CD4-positive, alpha-beta T cell treated with Interleukin-1 beta for 1 hour (primary cell): ENCODE measurements around the gene COL27A1.

ENCODE experiments used
- DNase-seq, 2 donors: peaks; one replicate each; pipeline ENCODE4 v3.0.0-alpha.2; 2020 to 2022

Gene COL27A1

DNA sequence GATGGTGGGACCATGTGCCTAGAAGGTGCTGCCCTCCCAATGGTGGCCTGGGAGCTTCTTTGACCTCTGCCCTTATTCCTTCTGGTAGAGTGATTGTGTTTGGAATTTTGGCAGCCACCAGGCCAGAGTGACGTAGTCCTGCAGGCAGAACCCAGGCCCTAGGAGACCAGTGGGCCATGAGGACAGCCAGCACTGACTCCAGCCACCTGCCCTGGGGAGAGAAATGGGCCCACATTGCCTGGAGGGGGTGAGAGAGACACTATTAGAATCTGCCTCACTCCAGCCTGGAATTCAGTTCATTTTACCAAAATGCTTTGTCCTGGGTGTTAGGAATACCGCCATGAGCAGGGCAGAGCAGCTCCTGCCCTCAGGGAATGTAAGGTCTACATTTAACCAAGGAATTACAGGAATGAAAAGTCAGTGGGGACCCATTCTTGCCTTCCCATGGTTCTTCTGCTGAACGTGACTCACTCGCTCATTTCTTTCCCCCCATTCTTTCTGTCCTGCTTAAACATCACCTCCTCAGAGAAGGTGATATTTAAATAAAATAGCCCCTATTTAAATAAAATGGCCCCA is 5.5 kb upstream of the COL27A1 start:
- no peak for DNase-seq

DNA sequence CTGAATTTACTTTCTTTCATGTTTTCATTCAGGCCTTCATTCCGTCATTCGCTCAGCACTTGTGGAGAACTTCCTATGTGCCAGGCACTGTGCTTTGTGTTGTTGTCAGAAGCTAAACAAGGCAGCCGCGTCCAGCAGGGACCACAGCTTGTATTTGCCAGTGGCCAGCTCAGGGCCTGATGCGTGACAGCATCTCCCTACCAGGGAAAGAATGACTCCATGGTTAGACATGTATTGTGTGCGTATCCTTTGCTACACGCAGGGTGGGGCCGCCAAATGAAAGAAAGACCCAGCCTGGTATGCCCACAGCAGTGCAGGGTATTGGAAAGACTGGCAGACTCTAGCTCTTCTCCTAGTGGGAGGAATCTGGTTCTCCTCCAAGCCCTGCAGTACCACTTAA is 4.7 kb upstream of the COL27A1 start:
- DNase-seq = no peak

DNA sequence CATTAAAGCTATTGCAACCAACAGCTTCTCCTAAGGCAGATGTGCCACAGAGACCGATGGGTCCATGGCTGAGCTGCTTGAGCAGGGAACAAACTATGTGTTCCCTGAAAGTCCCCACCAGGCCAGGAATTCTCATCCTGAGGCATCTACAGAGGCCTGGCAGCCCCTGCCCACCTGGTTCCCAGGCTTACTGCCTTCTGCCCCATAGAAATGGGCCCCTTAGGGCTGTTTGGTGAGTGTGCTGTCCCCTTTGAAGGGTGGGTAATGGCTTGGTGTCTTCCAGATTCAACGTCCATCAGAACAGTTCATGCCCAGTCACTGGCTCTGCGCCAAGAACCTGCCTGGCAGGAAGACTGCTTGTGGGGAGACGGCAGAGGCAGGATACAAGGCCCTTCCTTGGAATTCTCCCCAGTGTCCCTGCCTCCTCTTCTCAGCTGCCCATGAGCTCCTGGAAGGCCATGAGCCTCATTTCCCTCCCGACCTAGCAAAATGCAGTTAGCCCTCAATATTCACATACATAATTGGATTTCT is 3.8 kb upstream of the COL27A1 start:
- DNase-seq = no peak

DNA sequence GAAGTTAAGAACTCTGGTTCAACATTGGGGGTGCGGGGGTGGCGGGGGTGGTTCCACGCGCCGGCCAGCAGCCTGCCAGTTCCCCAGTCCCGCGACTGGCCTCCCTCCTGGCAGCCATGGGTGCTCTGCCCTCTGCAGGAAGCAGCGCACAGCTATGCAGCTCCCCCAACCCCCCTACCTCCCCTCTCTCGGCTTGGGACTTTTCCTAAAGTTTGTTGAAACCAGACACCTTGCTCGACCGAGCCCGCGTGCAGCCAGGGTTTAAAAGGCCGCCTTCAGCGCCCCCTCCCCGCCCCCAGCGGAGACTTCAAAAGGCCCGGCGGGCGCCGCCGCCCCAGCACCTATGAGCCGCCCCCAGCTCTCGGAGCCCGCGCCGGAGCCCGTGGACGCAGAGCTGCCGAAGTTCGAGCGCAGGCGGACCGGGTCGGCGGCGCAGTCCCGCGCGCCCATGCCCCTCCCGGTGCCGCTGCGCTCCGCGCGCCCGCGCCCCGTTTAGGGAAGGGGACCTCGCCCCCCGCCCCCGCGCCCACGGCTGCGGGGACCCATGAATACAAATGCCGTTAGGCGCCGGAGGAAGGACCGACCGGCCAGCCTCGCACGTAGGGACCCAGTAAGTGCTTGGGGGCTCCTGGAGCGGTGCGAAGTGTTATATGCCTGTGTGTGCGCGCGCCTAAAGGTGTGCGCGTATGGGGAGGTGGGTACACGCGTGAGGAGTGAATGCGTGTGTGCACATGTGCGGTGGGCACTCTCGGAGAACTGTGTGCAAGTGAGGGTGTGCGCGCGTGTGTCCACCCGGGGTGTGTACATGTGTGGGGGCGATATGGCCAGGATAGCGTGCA is 1.4 kb upstream of the COL27A1 start:
- DNase-seq = no peak

DNA sequence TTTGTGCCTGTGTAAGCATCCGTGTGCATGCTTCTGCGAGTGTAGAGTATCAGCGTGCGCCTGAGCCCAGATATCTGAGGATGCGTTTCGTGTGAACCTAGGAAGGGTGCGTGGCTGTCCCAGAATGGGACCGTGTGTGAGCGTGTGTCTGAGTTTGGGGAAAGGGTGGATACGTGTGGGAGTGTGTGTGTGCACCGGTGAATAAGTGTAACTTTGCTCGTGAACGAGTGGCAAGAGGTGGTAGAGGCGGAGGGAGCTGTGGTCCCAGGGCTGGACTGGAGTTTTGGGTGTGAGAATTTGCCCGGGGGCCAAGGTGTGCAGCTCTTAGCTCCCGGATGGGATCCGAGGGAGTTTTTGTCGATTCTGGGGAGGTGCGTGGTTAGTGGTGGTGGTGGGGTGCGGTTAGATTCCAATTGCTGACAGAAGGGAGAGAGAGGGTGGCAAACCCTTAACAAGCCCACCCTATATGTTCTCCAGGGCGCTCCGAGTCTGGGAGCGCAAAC is 686 bp upstream of the COL27A1 start:
- no peak for DNase-seq

DNA sequence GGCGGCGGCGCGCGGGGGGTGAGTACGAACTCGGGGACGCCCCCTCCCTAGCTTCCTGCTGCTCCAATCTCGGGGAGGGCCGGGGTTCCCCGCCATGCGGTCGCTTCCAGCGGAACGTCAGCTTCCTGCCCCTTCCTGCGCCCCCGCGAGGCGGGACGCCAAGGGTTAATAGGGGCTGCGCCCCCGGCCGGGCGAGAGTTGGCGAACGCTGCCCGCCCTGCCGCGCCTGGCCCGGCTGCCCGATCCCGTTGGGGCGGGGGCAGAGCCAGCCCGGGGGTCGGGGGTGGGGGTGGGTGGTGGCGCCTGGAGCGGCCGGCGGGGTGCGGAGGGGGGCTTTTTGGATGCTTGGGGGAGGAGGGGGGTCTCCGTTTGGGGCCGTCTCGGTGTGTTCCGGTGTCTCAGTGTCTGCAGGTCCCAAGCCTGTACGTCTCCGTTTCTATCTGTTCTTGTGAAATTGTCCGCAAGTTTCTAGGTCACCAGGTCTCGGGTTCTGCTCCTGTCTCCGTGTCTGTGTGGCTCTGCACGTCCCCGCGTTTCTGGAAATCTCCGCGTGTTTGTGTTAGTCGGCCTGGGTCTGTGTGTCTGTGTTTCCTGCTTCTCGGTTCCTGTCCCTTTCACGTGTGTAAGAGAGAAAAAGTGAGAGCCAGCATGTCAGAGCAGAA is 789 bp downstream of the COL27A1 start:
- peak in 1 of 2 donors; percentile 5 for DNase-seq

DNA sequence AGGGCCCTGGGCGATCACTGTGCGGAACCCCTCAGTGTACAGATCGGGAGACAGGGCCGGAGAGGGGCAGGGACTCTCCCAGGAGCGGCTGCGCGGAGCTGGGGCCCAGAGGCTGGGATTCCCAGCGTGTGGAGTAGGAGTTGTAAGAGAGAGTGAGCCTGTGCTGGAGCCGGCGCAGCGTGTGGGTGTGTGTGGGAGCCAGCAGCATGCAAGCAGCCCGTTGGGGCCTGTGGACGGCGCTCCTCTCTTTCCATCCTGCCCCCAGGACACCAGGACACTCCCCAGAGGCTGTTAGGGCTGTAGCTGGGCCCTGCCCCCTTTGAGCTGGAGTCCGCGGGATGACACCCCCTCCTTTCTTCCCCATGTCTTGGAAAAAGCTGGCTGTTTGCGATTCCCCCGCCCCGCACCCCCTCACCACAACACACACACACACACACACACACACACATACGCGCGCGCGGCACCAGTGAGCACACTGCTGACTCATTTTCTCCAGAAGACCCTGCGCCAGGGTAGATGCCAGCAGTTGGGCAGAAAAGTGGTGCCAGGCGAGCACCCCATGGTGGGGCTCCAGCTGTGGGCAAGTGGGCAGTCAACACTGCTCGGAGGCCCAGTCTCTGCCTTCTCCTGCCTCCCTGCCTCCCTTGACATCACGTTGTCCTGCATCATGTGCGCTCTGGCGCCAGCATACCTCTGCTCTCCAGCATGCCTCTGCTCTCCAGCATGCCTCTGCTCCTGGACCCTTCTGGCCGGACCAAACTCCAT is 1.5 kb downstream of the COL27A1 start:
- DNase-seq = no peak

DNA sequence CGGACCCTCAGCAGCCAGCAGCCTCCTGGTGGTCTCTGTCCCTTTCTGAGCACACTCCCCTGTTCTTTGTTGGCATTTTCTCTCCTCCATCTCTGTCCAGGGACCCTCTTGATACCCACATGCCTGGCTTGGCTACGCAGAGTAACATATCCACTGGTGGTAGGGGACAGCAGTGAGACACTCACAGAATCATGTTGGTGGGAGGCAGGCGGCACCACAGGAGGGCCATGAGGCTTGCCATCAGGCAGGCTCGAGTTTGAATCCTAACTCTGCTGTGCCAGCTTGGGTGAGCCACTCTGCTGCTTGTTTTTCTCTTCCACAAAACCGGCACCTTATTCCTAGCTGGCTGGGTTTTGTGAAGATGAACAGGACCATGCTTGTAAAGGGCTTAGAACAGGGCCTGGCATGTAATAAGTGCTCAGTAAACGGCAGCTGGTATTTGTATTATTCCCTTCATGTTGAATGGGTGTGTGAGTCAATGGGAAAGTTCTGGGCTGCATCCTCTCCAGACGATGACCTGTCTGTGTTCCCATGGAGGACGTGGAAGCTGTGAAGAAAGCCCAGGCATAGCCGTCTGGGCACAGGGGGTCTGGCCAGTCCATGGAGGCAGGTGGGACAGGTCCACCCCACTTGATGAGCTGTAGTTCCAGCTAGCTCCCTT is 2.3 kb downstream of the COL27A1 start:
- DNase-seq = no peak

DNA sequence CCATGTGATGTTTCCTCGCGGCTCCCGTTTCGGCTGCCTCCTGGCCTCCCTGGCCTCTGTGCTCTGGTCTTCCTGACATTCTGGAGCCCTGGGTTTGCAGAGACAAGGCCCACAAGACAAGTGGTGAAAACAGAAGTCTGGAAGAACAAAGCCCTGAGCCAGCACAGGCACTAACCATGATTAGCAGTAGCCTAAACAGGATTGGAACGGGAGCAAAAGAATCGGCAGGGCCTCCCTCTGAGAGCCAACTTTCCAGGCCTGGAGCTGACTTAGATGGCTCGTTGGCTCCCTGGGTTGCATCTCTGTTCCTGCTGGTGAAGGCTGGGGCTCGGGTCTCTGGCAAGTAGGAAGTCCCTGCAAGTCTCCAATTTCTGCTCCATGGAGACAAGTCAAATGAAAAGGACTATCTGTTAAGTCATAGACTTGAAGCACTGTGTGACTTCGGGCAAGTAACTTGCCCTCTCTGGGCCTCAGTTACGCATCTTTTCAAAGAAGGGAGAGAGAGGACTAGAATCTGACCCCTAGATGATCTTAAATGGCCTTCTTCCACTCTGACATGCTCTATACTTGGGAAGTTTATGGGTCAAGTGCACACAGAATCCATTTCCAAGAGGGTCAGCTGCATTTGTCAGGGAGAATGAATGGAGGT is 3.3 kb downstream of the COL27A1 start:
- no peak for DNase-seq

DNA sequence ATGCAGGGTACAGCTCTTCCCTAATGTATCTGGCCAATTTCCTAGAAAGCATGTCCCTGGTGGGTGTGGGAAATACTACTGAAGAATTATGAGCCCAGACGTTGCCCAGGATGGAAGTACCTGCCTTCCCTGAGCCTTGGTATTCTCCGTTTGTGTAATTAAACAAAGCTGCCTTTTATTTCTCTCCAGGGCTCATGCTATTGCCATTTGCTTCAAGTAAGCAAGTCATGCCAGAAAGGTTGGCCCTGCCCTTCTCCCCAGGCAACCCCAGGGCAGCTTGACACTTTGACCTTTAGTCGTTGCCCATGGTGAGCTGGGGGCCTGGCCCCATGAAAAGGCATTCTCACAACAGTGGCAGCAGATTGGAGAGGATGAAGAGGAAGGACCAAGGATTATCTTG is 4.4 kb downstream of the COL27A1 start:
- DNase-seq = no peak

DNA sequence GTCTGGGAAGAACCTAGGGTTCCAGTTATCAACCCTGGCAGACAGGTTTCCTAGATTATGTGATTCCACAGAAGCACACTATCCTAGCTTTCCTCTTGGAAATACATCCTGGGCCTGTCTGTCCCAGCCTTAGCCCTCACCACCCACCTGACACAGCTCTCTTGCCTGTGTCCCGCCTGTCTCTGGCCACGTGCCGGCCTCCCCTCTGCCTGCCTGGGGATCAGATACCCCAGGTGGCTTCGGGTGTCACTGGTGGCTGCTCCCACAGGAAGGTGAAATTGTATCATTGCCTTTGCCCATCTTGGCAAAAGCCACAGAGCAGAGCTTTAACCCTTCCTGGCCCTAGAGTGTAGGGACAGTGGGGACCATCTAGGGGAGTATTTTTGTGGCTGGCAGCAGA is 6.2 kb downstream of the COL27A1 start:
- DNase-seq = no peak

DNA sequence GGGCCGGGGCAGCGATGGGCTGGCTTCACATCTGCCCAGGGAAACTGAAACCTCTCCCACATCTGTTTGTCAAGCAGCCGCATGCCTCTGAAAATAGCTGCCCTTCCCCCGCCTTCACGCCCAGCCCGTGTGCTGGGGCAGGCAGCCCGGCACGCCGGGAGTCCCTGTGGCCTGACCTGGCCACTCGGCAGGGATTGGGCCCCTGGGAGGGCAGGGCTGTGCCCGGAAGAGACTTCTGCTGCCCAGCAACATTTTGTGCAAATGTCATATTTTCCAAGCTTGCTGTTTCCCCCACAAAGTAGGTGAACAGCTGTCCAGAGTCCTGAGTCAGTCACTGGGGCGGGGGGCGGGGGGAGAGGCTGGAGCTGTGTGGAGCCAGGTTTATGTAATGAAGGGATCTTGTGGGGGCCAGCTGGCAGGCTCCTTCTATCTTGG is 8.2 kb downstream of the COL27A1 start:
- no peak for DNase-seq

DNA sequence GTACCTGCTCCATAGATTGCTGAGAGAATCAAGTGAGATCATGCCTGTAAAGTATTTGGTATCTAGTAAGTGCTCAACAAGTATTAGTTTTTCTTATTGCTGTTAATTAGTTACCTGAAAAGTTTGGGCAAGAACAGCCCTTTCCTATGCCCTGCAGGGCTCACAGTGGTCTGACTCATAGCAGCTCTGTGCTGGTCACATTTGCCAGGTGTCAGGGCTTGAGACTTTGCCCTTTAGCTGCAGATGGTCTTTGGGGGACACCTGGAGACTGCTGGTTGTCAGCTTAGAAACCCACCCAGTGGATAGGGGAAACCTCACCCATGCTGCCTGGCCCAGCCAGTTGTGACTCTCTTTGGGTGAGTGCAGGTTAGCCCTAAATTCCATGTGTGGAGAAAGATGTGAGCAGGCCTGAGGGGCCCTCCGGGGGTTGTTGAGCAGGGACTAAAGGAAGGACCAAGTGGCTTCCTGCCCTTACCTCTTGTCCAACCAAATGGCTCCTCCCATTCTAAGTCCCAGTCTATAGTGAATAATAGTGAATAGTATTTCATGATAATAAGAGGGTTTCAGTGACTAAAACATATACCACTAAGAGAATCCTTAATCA is 9.0 kb downstream of the COL27A1 start:
- DNase-seq = no peak

DNA sequence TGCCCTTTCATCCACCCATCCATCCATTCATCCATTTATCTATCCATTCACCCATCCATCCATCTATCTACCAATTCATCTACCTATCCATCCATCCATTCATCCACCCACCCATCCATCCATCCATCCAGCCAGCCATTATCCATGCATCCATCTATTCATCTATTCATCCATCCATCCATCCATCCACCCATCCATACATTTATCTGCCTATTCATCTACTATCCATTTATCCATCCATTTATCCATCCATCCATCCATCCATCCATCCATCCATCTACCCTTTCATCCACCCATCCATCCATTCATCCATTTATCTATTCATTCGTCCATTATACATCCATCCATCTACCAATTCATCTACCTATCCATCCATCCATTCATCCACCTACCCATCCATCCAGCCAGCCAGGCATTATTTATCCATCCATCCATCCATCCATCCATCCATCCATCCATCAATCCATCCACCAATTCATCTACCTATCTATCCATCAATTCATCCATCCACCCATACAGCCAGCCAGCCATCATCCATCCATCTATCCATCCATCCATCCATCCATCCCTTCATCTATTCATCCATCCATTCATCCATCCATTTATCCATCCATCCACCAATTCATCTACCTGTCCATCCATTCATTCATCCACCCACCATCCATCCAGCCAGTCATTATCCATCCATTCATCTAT is 10.2 kb downstream of the COL27A1 start:
- no peak for DNase-seq

DNA sequence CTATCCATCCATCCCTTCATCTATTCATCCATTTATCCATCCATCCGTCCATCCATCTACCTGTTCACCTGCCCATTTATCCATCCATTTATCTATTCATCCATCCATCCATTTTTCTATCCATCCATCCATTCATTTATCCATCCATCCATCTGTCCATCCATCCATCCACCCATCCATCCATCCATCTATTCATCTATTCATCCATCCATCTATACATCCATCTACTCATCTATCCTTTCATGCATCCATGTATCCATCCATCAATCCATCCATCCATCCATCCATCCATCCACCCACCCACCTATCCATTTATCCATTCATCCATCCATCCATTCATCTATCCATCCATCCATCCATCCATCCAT is 10.8 kb downstream of the COL27A1 start:
- no peak for DNase-seq

DNA sequence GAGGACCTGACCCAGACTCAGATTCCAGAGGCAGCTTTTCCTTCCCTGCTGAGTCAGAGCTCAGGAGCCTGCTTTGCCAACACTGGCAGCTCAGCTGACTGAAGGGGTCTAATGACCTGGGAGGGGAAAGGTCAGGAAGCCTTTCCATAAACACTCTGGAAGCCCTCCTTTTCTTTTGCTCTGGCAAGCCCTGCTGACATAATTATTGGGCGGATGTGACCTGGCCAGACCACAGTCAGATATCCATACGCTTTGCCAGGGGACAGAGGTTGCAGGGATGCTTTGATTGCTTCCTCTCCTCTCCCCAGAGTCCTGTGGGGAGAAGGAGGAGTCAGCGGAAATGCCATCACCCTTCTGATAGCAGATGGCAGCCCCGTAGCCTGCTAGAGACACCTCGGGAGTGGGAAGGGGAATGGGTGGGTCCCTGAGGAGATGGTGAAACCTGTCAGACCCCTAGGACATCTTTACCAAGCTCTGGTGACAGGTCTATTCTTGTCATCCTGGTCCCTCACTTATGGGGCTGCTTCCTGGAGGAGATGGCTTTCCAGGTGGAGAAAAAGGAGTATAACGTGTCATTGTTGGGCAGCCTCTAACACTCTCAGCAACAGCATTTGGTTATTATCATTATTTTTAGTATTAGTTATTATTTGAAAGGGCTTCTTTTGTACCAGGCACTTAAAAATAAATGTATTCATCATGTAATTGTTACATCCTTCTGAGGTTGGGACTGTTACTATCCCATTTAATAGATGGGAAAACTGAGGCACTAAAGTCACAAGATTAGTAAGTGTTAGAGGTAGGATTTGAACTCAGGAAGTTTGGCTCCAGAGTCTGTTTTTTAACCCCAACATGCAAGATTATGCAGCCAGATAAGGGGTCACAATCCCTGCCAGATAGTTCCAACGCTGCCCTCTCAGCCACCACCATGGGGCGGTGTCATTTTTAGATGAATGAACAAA is 11.6 kb downstream of the COL27A1 start:
- DNase-seq = no peak

DNA sequence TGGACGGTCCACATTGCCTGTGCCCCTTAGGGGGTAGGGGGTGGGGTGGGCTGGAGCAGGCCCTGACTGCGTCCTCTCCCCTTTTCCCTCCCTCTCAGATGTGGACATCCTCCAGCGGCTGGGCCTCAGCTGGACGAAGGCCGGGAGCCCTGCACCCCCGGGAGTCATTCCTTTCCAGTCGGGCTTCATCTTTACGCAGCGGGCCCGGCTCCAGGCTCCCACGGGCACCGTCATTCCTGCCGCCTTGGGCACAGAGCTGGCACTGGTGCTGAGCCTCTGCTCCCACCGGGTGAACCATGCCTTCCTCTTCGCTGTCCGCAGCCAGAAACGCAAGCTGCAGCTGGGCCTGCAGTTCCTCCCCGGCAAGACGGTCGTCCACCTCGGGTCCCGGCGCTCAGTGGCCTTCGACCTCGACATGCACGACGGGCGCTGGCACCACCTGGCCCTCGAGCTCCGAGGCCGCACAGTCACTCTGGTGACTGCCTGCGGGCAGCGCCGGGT is 12.3 kb downstream of the COL27A1 start:
- no peak for DNase-seq

DNA sequence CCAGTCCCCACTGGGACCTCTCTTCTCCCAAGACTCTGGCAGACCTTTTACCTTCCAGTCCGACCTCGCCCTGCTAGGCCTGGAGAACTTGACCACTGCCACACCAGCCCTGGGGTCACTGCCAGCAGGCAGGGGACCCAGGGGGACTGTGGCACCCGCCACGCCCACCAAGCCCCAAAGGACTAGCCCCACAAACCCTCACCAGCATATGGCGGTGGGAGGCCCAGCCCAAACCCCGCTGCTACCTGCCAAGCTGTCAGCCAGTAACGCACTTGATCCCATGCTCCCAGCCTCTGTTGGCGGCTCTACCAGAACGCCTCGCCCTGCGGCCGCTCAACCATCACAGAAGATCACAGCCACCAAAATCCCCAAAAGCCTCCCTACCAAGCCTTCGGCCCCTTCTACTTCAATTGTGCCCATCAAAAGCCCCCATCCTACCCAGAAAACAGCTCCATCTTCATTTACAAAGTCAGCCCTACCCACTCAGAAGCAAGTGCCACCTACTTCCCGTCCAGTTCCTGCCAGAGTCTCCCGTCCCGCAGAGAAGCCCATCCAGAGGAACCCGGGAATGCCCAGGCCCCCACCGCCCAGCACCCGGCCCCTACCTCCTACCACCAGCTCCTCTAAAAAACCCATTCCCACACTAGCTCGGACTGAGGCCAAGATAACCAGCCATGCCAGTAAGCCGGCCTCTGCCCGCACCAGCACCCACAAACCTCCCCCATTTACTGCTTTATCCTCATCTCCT is 13.1 kb downstream of the COL27A1 start:
- no peak for DNase-seq
